GM12873 (cell line): ENCODE results near the gene CDK19.

ENCODE experiments used
- CTCF ChIP-seq: IDR thresholded peaks from 2 replicates; pipeline ENCODE4 v1.5.1; 2012; ENCODE audit warnings: low read depth, mild to moderate bottlenecking, moderate library complexity, low read length, control low read depth; ENCODE audit not compliant: insufficient read depth; ENCODE audit errors: missing control alignments

The CDK19 gene

DNA sequence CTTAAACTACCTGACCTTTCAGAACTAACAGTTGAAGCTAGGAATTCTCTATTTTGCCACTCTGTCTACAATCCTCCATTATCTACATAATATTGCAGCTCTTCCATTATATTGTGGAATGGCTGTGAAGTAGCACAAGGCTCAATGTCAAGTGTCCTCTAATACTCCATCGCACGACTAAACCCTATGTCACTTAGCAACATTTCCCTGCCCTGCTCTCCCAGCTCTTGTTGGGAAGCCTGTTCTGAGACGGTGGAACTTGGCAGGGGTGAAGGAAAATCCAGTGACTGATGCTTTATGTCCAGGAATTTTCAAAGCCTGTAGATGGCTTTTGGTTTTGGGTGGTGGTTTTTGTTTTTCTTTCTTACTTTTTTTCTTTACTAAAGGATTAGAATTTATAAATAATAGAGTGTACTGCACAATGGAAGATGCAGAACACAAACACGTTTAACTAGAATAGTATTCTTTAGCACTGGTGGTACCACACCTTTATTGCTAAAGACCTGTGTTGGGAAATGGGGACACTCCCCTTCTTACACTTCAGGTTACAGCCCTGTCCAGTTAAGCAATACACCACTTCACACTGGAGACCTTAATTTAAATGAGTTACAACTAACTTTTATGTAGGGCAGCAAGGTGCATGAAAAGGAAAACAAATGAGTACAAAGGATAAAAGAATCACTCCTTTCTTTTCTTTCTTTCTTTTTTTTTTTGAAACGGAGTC lies 38.6 kb upstream of the CDK19 start:
- no peak for TF ChIP-seq CTCF

- TF ChIP-seq CTCF = no peak
Observed at GRCh38 chr6:110852773-110853172, 37.5 kb upstream of the CDK19 start.

DNA sequence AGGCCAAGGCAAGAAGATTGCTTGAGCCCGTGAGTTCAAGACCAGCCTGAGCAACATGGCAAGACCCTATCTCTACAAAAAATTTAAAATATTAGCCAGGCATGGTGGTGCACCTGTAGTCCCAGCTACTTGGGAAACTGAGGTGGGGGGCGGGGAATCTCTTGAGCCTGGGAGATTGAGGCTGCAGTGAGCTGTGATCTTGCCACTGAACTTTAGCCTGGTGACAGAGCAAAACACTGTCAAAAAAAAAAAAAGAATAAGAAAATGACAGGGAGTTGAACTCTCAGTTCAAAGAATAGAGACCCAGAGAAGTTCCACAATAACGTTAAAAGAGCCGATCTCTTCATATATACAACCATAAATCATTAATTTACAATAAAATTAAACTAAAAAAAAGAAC lies 34.5 kb upstream of the CDK19 start:
- no peak for TF ChIP-seq CTCF

DNA sequence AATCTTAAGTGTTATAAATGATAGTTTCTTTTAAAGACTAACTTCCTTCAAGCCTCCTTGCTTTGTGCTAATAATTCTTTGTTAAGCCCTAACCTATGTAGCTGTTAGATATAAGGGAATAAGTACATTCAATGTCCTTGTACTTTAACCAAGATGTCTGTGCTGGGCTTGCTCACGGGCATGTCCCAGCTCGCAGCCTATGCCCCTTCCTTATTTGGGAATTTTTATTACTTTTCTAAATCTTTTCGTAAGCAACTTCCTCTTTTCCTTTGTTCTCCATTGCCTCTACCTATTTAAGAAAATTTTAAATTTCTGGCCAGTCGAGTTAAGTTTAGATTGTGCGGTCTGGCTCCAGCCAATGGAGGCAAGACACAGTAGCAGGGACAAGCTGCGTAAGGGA lies 26.0 kb upstream of the CDK19 start:
- TF ChIP-seq CTCF = no peak

GRCh38 chr6:110833831-110834230 lies 18.6 kb upstream of the CDK19 start:
- TF ChIP-seq CTCF = no peak

GRCh38 chr6:110831405-110831804 lies 16.1 kb upstream of the CDK19 start:
- TF ChIP-seq CTCF = no peak

GRCh38 chr6:110828396-110828795 lies 13.1 kb upstream of the CDK19 start:
- TF ChIP-seq CTCF = no peak
